Motor neuron (in vitro differentiated cells): ENCODE measurements around the gene NABP1. TPM values are rescaled to one million over a fixed set of nuclear protein-coding genes. Genes with fewer than 3 reads are reported as not detected.

ENCODE experiments used
- ATAC-seq, 8 experiments: fragments of 200-7000 bp; cut with Tn5 transposase; replicated peaks in 6 of 8; 2 replicates each; pipeline ENCODE4 v1.8.0; 2021; ENCODE audit warnings: mild to moderate bottlenecking in 8 of 8, moderate library complexity in 8 of 8
- H3K27ac ChIP-seq, 2 donors: fragments of 250-450 bp; sonication (Bioruptor Pico); 2 replicates each; pipeline ENCODE4 v1.9.0; 2021; ENCODE audit warnings: antibody characterized with exemption in 2 of 2, mild to moderate bottlenecking in 2 of 2, moderate library complexity in 1 of 2
- H3K4me1 ChIP-seq, 2 donors: fragments of 250-450 bp; sonication (Bioruptor Pico); replicated peaks in 1 of 2; 2 replicates each; pipeline ENCODE4 v1.6.1; 2021; ENCODE audit warnings: antibody characterized with exemption in 2 of 2, mild to moderate bottlenecking in 2 of 2, moderate library complexity in 1 of 2
- H3K4me3 ChIP-seq, 5 donors: fragments of 250-450 bp; sonication (Bioruptor Pico); 2 replicates each; pipeline ENCODE4 v1.9.0; 2021; ENCODE audit warnings: antibody characterized with exemption in 5 of 5, mild to moderate bottlenecking in 5 of 5, moderate library complexity in 4 of 5
- WGBS, 10 experiments: fragments of 450-650 bp; shearing (Covaris generic); methylation state at CpG; one replicate each; pipeline ENCODE4 v1.0.0; 2022; 5-methylcytosine and 5-hydroxymethylcytosine counted together
- in situ Hi-C, 9 experiments: fragments of 400-800 bp; cut with MboI; loops; one replicate each; pipeline ENCODE4 v1.15.0; 2021; ENCODE audit warnings: low sequenced_read_pairs in 9 of 9, low pct_unique_long_range_greater_than_20kb in 2 of 9; ENCODE audit not compliant: unreplicated experiment in 9 of 9
- total RNA-seq, 8 experiments: library from RNA; unstranded; fragments of 300-600 nt; gene quantifications; 2 replicates each; pipeline versions ENCODE4 v1.2.3 to v1.2.4, GENCODE V29; 2022

NABP1 gene
- total RNA-seq, 8 experiments from 2014 or later: 3.0 to 217 (median 8.8) TPM

- Histone ChIP-seq H3K4me1 (no peaks in the 10 kb centered on the region), H3K27ac (no peak overlapping the region), H3K4me3 (no peak overlapping the region)
- ATAC-seq: no peak
- in situ Hi-C loops: loop anchor here in 2 of 9 experiments (10.0 to 25.0 kb wide), 2 partner anchors 128 to 130 kb away; no protein-coding TSS in a partner anchor
- WGBS, 10 experiments: 40 to 96% (median 77%) methylated on average over 1 to 6 of the region's 6 CpGs
Observed at GRCh38 chr2:191692502-191693115, 14.7 kb downstream of the NABP1 start.

GRCh38 chr2:191693166-191693565 lies 15.2 kb downstream of the NABP1 start:
- WGBS, 10 experiments: 68 to 100% (median 90%) methylated on average over 1 to 2 of the region's 2 CpGs; no CpG with 5 or more reads in 5 of the 10 experiments
- in situ Hi-C loops: loop anchor here in 2 of 9 experiments (10.0 to 25.0 kb wide), 2 partner anchors 128 to 131 kb away; no protein-coding TSS in a partner anchor
- Histone ChIP-seq H3K27ac (no peak overlapping the region), H3K4me3 (no peak overlapping the region), H3K4me1 (no peaks in the 10 kb centered on the region)
- peak in 2 of 8 experiments; percentile 5 to 21 for ATAC-seq

GRCh38 chr2:191693778-191694177 lies 15.8 kb downstream of the NABP1 start:
- in situ Hi-C loops: loop anchor here in 2 of 9 experiments (10.0 to 25.0 kb wide), 2 partner anchors 129 to 131 kb away; no protein-coding TSS in a partner anchor
- H3K27ac ChIP-seq: no peak overlapping the region
- no peaks in the 10 kb centered on the region for H3K4me1 ChIP-seq
- WGBS, 10 experiments: 86 to 100% (median 100%) methylated on average over 1 of the region's 1 CpG; no CpG with 5 or more reads in 4 of the 10 experiments
- no peak for ATAC-seq
- no peak overlapping the region for H3K4me3 ChIP-seq

GRCh38 chr2:191696001-191696400 lies 18.1 kb downstream of the NABP1 start:
- peak; percentile 27 to 76 (median 54) for ATAC-seq
- H3K4me3 ChIP-seq: no peak overlapping the region
- no peak overlapping the region for H3K27ac ChIP-seq
- in situ Hi-C loops: loop anchor here in 2 of 9 experiments (10.0 to 25.0 kb wide), 2 partner anchors 131 to 134 kb away; no protein-coding TSS in a partner anchor
- H3K4me1 ChIP-seq: no peaks in the 10 kb centered on the region

GRCh38 chr2:191696966-191697365 lies 19.0 kb downstream of the NABP1 start:
- in situ Hi-C loops: loop anchor here in 2 of 9 experiments (10.0 to 25.0 kb wide), 2 partner anchors 132 to 135 kb away; no protein-coding TSS in a partner anchor

GRCh38 chr2:191697870-191698269 lies 19.9 kb downstream of the NABP1 start:
- Histone ChIP-seq H3K4me3 (no peak overlapping the region), H3K27ac (no peak overlapping the region), H3K4me1 (no peaks in the 10 kb centered on the region)
- in situ Hi-C loops: loop anchor here in 2 of 9 experiments (10.0 to 25.0 kb wide), 2 partner anchors 133 to 136 kb away; no protein-coding TSS in a partner anchor
- no peak for ATAC-seq
- WGBS, 10 experiments: 88 to 100% (median 96%) methylated on average over 1 to 3 of the region's 3 CpGs

More at GRCh38 chr2:191696966-191697365, 19.0 kb downstream of the NABP1 start:
- Histone ChIP-seq H3K27ac (no peak overlapping the region), H3K4me3 (no peak overlapping the region), H3K4me1 (no peaks in the 10 kb centered on the region)
- ATAC-seq: no peak

- in situ Hi-C loops: loop anchor here in 2 of 9 experiments (10.0 to 25.0 kb wide), 2 partner anchors 135 to 137 kb away; no protein-coding TSS in a partner anchor
- WGBS, 10 experiments: 64 to 100% (median 98%) methylated on average over 1 to 8 of the region's 10 CpGs; no CpG with 5 or more reads in 4 of the 10 experiments
- no peak overlapping the region for H3K27ac ChIP-seq
- no peaks in the 10 kb centered on the region for H3K4me1 ChIP-seq
- no peak overlapping the region for H3K4me3 ChIP-seq
- peak in 2 of 8 experiments; percentile 5 for ATAC-seq
Observed at GRCh38 chr2:191699341-191699945, 21.5 kb downstream of the NABP1 start.

GRCh38 chr2:191701029-191701428 lies 23.1 kb downstream of the NABP1 start:
- no peak for ATAC-seq
- H3K27ac ChIP-seq: no peak overlapping the region
- no peak overlapping the region for H3K4me3 ChIP-seq
- in situ Hi-C loops: no loop called here
- 75 to 100% (median 100%) methylated on average over 1 of the region's 1 CpG; no CpG with 5 or more reads in 4 of the 10 experiments for WGBS, 10 experiments
- H3K4me1 ChIP-seq: no peaks in the 10 kb centered on the region

GRCh38 chr2:191701696-191702095 lies 23.8 kb downstream of the NABP1 start:
- 24 to 100% (median 54%) methylated on average over 1 to 2 of the region's 2 CpGs; no CpG with 5 or more reads in 4 of the 10 experiments for WGBS, 10 experiments
- H3K4me1 ChIP-seq: no peaks in the 10 kb centered on the region
- no peak overlapping the region for H3K4me3 ChIP-seq
- no peak for ATAC-seq
- in situ Hi-C loops: no loop called here
- H3K27ac ChIP-seq: no peak overlapping the region

GRCh38 chr2:191703079-191703725 lies 25.3 kb downstream of the NABP1 start:
- in situ Hi-C loops: no loop called here
- 83 to 100% (median 97%) methylated on average over 1 to 7 of the region's 7 CpGs; no CpG with 5 or more reads in 3 of the 10 experiments for WGBS, 10 experiments
- ATAC-seq: peak in 1 of 8 experiments; percentile 38

GRCh38 chr2:191705084-191705483 lies 27.1 kb downstream of the NABP1 start:
- peaks cover 0 to 3% of the 10 kb centered on the region in 2 donors for H3K4me1 ChIP-seq
- no peak for ATAC-seq
- 50 to 100% (median 81%) methylated on average over 1 to 3 of the region's 4 CpGs; no CpG with 5 or more reads in 3 of the 10 experiments for WGBS, 10 experiments
- no peak overlapping the region for H3K27ac ChIP-seq
- in situ Hi-C loops: no loop called here
- no peak overlapping the region for H3K4me3 ChIP-seq

More at GRCh38 chr2:191703079-191703725, 25.3 kb downstream of the NABP1 start:
- peaks cover 0 to 3% of the 10 kb centered on the region in 2 donors for H3K4me1 ChIP-seq
- H3K4me3 ChIP-seq: no peak overlapping the region
- H3K27ac ChIP-seq: no peak overlapping the region

GRCh38 chr2:191705701-191706100 lies 27.8 kb downstream of the NABP1 start:
- Histone ChIP-seq H3K4me3 (no peak overlapping the region), H3K4me1 (peaks cover 0 to 3% of the 10 kb centered on the region in 2 donors), H3K27ac (no peak overlapping the region)
- WGBS, 10 experiments: 67 to 100% (median 89%) methylated on average over 1 of the region's 1 CpG; no CpG with 5 or more reads in 4 of the 10 experiments
- ATAC-seq: no peak
- in situ Hi-C loops: no loop called here

- peak in 2 of 8 experiments; percentile 29 to 61 for ATAC-seq
- H3K4me3 ChIP-seq: no peak overlapping the region
- 11 to 100% (median 65%) methylated on average over 1 to 2 of the region's 2 CpGs for WGBS, 10 experiments
- in situ Hi-C loops: no loop called here
- peaks cover 0 to 3% of the 10 kb centered on the region in 2 donors for H3K4me1 ChIP-seq
- H3K27ac ChIP-seq: no peak overlapping the region
Observed at GRCh38 chr2:191706791-191707190, 28.9 kb downstream of the NABP1 start.
